DMS 273 treated with DMSO at 0.1 percent for 48 hours (cell line): ENCODE results near the gene ZNF683.
"Not testable (repeated sequence)": the region's sequence is repeated elsewhere in the genome, so short reads cannot be mapped to it uniquely, and the experiment has no call there.

ENCODE experiments used
- DNase-seq: peaks from one replicate; lab custom pipeline; 2025; lab: John Stamatoyannopoulos, UW

ZNF683 gene

GRCh38 chr1:26372611-26373010 is at the start of gene ZNF683:
TSS of gene ZNF683 (minus strand) at chr1:26372750. CDS start at chr1:26368571, 4,179 bp downstream.
- not testable (repeated sequence) for DNase-seq

DNA sequence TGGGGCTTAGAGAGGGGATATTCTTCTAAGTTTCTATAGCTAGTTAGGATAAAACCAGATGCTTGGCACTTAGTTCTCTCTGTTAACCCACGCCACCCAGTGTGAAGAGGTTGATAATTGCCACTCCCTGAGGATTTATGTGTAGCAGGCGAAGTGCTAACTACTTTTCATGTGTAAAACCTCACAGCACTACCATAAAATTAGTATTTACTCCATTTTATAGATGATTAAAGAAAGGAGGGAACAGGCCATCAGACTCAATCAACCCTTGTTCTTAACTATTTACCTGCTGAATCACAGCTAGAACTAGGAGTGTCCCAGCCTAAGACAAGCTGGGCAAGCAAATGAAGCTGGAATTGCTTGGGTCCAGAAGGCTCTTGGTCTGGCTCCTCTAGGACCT is 46.9 kb upstream of the ZNF683 start:
- no peak for DNase-seq

- no peak for DNase-seq
Observed at GRCh38 chr1:26418865-26419349, 46.4 kb upstream of the ZNF683 start.

- no peak for DNase-seq
Observed at GRCh38 chr1:26417111-26417759, 44.7 kb upstream of the ZNF683 start.

- no peak for DNase-seq
Observed at GRCh38 chr1:26413031-26413430, 40.5 kb upstream of the ZNF683 start.

- DNase-seq, result no peak
Observed at GRCh38 chr1:26412180-26412840, 39.8 kb upstream of the ZNF683 start.

DNA sequence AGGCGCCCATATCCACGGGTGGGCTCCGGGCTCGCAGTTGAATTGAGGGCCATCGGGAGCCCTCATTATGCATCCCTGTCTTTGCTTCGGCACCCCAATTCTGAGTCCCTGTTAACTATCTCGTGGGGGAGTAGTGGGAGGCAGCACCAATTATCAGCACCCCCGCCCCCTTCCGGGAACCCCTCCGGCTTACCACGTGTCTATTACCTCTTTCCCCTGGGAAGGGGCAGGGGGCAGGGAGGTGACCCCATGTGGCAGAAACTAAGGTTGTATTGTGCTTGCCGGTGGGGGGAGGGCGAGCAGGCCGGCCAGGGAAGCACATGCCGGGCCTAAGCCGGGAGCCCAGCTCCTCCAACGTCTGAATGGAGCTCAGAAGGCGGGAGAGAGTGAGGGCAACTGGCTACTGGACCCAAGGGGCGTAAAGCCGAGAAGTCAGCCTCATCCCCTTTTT is 39.1 kb upstream of the ZNF683 start:
- DNase-seq, result no peak

DNA sequence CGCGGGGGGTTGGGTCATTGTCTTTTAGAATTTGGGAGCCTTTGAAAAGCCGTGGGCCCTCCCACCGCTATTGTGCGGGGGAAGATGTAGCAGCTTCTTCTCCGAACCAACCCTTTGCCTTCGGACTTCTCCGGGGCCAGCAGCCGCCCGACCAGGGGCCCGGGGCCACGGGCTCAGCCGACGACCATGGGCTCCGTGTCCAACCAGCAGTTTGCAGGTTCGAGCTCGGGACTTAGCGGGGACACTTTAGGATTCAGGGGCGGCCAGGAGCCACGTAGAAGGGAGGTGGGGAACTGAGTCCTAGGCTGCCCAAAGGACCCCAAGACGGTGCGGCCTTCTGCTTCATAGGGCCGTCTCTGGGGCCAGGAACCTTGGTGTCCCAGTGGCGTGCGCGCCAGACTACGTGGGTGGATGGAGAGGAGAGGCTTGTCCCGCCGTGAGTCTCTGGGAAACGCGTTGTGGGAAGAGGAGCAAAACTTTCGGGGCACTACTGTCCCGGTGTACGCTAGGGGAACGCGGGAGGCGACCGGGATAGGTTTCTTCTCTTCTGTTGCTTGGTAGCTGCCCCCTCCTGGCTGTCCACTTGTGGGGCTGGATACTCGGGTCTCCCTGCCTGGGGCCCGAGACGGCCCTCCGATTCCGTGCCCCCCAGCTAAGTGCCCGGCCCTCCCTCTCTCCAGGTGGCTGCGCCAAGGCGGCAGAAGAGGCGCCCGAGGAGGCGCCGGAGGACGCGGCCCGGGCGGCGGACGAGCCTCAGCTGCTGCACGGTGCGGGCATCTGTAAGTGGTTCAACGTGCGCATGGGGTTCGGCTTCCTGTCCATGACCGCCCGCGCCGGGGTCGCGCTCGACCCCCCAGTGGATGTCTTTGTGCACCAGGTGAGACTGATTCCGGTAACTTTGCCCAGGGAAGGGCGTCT is 38.4 kb upstream of the ZNF683 start, which contains the start of gene LIN28A:
Gene LIN28A, plus strand, starts transcription at position 112 of the 918 bp plus-strand sequence. Its CDS starts 75 bp downstream, at position 187.
- DNase-seq, result no peak

GRCh38 chr1:26409191-26409807 is 36.7 kb upstream of the ZNF683 start:
- no peak for DNase-seq

- no peak for DNase-seq
Observed at GRCh38 chr1:26408604-26409003, 36.1 kb upstream of the ZNF683 start.

GRCh38 chr1:26405281-26405915 is 32.8 kb upstream of the ZNF683 start:
- no peak for DNase-seq

- DNase-seq, result no peak
Observed at GRCh38 chr1:26404641-26405040, 32.1 kb upstream of the ZNF683 start.

DNA sequence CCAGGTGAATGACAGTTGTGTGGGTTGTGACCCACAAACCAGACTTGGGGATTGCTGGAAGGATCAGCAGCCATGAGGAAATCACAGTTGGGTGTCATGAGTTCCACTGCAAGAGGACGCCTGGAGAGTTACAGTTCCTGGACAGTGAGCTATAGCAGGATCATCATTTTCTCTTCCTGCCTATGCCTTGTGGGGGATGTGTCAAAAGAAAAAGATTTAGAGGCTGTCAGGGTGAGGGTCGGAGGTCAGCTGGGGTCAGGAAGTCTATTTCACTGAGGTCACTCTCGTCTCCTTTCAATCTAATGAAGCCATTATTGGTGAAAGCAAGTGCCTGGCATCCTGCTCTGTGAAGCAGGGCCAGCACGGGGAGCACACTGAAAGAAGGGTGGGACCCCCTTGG is 31.1 kb upstream of the ZNF683 start:
- DNase-seq, result no peak

DNA sequence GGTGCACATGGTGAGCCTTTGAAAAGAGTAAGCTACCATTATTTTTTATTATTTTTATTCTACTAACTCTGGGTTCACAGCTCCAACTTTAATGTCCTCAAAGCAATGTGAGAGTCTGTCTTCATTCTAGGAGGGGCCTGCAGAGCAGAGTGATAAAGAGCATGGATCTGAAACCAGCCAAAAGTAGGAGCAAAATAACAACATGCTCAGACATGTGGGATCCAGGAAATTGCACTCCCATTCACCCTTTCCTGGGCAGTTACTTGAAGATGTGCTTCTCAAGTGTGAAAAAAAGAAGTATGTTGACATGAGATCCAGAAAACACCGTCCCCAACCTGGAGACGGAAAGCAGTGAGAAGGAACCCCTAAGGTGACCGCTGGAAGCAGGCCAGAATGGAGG is 29.3 kb upstream of the ZNF683 start:
- no peak for DNase-seq

DNA sequence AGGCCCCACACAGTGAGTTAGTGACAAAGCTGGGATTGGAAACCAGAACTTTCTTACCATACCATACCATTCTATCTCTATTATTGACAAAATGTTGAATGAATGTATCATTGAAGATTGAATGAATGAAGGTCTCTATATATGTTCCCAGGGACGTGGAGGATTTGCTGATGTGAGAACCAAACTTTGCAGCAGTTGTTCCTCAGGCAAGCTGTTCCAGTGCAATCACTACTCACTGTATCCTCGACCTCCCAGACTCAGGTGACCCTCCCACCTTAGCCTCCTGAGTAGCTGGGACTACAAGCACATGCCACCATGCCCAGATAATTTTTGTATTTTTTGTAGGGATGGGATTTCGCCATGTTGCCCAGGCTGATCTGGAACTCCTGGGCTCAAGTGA is 26.5 kb upstream of the ZNF683 start:
- DNase-seq, result no peak

DNA sequence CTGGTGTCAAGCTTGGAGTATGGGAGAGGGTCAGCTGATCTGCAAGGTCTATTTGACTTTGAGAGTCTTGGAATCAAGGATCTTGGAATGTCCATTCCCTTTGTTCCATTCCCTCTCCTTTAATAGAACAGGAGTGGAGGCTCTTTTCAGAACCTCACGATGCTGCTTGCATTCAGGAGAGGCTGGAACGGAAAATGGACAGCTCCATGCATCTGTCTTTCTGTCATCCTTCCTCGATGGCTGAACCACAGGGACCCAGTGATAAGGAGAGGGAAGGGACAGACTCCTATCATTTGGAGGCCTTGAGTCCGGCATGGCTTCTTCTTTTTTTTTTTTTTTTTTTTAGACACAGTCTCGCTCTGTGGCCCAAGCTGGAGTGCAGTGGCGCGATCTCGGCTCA is 23.2 kb upstream of the ZNF683 start:
- no peak for DNase-seq

GRCh38 chr1:26391450-26391849 is 18.9 kb upstream of the ZNF683 start:
- no peak for DNase-seq

DNA sequence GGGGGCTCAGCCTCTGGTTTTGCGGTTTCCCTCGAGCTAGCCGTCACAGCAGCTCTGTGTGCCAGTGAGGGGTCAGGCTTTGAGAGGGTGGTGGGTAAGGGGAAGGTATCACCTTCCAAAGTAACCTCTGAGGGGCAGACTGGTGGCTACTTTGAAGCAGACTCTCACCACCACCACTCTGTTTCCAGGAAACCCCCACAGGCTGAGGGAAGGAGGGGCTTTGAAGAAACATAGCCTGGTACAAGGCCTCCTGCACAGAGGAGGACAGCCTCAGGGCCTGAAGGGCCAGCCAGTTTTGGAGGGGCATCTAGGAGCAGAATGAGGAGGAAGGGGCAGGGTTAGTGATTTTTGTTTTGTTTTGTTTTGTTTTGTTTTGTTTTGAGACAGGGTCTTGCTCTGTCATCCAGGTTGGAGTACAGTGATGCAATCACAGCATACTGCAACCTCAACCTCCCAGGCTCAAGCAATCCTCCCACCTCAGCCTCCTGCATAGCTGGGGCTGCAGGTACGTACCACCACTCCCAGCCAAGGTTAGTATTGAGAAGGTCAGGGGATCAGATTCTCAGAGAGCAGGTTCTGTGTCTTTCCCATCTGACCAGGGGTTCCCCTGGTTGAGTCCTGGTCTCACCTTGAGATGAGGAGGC is 17.2 kb upstream of the ZNF683 start:
- no peak for DNase-seq

DNA sequence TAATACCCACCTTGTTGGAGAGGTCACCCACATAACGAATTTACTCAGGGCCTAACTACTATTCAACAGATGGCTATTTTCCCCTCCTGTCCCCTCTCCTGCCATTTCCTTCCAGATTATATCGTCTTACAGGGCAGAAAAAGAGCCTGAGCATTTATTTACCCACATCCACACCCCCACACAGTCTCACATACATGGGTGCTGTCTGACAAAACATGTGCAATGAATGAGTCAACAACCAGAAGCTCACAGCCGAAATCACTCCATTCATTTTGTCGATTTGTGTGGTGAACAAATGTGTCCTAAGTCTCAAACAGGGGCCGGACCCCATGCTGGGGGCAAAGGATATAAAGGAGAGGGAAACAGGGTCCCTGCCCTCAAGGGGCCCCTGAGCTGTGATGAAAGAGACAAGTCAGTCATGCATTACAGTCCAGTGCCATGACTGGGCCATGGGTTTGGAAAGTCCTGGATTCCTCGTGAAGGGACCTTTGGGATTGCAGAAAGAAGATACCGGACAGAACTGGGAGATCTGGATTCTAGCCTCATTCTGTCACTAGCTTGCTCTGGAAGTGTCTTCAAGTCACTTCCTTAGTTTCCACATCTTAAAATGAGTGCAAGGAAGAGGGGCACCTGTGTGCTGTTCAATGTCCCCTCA is 16.4 kb upstream of the ZNF683 start:
- DNase-seq, result no peak

GRCh38 chr1:26387447-26387846 is 14.9 kb upstream of the ZNF683 start:
- DNase-seq, result no peak
